Activated T-cell treated with anti-CD3 and anti-CD28 coated beads, Interleukin-2, amount 50 U/mL, for 4 hours (primary cell): ENCODE results near the gene MAP3K15. TPM values are rescaled to one million over a fixed set of nuclear protein-coding genes. Genes with fewer than 3 reads are reported as not detected.
A peak's percentile ranks its signal among the peaks of the same experiment; 100 is the strongest.

Source experiments
- ATAC-seq, 2 donors: fragments of 200-7000 bp; cut with Tn5 transposase; one replicate each; pipeline ENCODE4 v1.10.0; 2021
- DNase-seq: peaks from one replicate; pipeline ENCODE4 v3.0.0-alpha.2; 2020
- H3K27me3 Mint-ChIP-seq: one replicate; pipeline ENCODE4 v1.8.0; 2021; ENCODE audit warnings: low read depth, mixed read lengths
- H3K36me3 Mint-ChIP-seq: one replicate; pipeline ENCODE4 v1.8.0; 2022; ENCODE audit warnings: mixed read lengths; ENCODE audit not compliant: insufficient read depth
- H3K4me1 Mint-ChIP-seq: one replicate; pipeline ENCODE4 v1.8.0; 2021; ENCODE audit warnings: low read depth, mixed read lengths
- H3K4me3 Mint-ChIP-seq: one replicate; pipeline ENCODE4 v1.8.0; 2021; ENCODE audit warnings: mild to moderate bottlenecking, moderate library complexity, mixed read lengths
- H3K9me3 Mint-ChIP-seq: one replicate; pipeline ENCODE4 v1.8.0; 2021; ENCODE audit warnings: mixed read lengths
- total RNA-seq, 3 donors: library from RNA; stranded (reverse); gene quantifications; one replicate each; pipeline ENCODE4 v1.2.1, GENCODE V29; 2021

MAP3K15 gene
- total RNA-seq, 3 donors from 2014 or later = 0.15 TPM; not detected in 2

DNA sequence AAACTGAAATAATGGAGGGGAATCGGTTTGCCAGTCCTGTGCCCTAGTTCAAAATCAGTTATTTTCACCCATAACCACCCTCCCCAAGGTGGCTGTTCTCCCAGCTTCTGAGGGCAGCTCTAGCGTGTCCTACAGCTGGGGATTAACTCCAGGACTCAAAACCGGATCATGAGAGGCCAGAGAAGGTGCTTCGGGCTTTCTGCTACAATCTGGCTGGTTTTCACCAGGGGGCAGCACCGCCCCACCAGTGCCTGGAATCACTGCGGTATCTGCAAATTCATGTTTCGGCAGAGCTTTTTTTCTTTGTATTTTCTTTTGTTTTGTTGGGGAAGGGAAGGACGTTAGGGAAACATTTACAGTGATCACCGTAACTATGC lies 143.2 kb downstream of the MAP3K15 start:
- peak; percentile 78 to 87 for ATAC-seq
- Mint-ChIP-seq H3K36me3 (no peaks in the 10 kb centered on the region), H3K4me3 (peak overlapping the region; percentile 88), H3K9me3 (no peaks in the 10 kb centered on the region), H3K27me3 (no peaks in the 10 kb centered on the region), H3K4me1 (peaks cover 5% of the 10 kb centered on the region)
- peak; percentile 48 for DNase-seq

DNA sequence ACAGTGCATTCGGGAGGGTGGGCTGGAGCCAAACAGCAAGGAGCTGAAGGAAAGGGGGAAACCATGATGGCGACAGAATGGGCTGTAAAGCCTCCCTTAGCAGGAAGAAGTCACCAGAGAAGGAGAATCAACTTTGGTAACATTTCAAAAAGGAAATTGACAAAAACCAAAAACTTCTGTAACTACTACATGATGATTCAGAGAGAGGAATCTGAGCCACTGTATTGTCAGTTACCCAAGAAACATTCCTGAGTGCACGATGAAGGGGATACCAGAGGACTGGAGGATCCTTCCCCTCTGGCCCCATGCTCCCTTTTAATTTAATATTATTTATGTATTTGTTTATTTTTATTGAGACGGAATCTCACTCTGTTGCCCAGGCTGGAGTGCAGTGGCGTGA lies 145.2 kb downstream of the MAP3K15 start:
- Mint-ChIP-seq H3K4me1 (peaks cover 5% of the 10 kb centered on the region), H3K27me3 (no peaks in the 10 kb centered on the region), H3K9me3 (no peaks in the 10 kb centered on the region), H3K36me3 (peaks cover 4% of the 10 kb centered on the region), H3K4me3 (no peak overlapping the region)
- ATAC-seq (no peak), DNase-seq (no peak)

- no peak for ATAC-seq
- peaks cover 5% of the 10 kb centered on the region for H3K4me1 Mint-ChIP-seq
- no peaks in the 10 kb centered on the region for H3K9me3 Mint-ChIP-seq
- H3K36me3 Mint-ChIP-seq = peaks cover 4% of the 10 kb centered on the region
- no peaks in the 10 kb centered on the region for H3K27me3 Mint-ChIP-seq
- no peak for DNase-seq
- no peak overlapping the region for H3K4me3 Mint-ChIP-seq
Observed at GRCh38 chrX:19368576-19368975, 146.7 kb downstream of the MAP3K15 start.

GRCh38 chrX:19361701-19362100 lies 153.6 kb downstream of the MAP3K15 start:
- H3K4me1 Mint-ChIP-seq = no peaks in the 10 kb centered on the region
- H3K27me3 Mint-ChIP-seq = no peaks in the 10 kb centered on the region
- ATAC-seq (no peak), DNase-seq (no peak)
- peaks cover 15% of the 10 kb centered on the region for H3K36me3 Mint-ChIP-seq
- no peak overlapping the region for H3K4me3 Mint-ChIP-seq
- H3K9me3 Mint-ChIP-seq = no peaks in the 10 kb centered on the region

GRCh38 chrX:19360903-19361302 lies 154.4 kb downstream of the MAP3K15 start:
- no peak for ATAC-seq
- DNase-seq = no peak
- H3K4me3 Mint-ChIP-seq = no peak overlapping the region
- no peaks in the 10 kb centered on the region for H3K27me3 Mint-ChIP-seq
- no peaks in the 10 kb centered on the region for H3K9me3 Mint-ChIP-seq
- H3K4me1 Mint-ChIP-seq = no peaks in the 10 kb centered on the region
- peaks cover 18% of the 10 kb centered on the region for H3K36me3 Mint-ChIP-seq

GRCh38 chrX:19358521-19358920 lies 156.8 kb downstream of the MAP3K15 start:
- no peaks in the 10 kb centered on the region for H3K9me3 Mint-ChIP-seq
- no peak overlapping the region for H3K4me3 Mint-ChIP-seq
- ATAC-seq (no peak), DNase-seq (no peak)
- peaks cover 20% of the 10 kb centered on the region for H3K36me3 Mint-ChIP-seq
- no peaks in the 10 kb centered on the region for H3K4me1 Mint-ChIP-seq
- no peaks in the 10 kb centered on the region for H3K27me3 Mint-ChIP-seq

DNA sequence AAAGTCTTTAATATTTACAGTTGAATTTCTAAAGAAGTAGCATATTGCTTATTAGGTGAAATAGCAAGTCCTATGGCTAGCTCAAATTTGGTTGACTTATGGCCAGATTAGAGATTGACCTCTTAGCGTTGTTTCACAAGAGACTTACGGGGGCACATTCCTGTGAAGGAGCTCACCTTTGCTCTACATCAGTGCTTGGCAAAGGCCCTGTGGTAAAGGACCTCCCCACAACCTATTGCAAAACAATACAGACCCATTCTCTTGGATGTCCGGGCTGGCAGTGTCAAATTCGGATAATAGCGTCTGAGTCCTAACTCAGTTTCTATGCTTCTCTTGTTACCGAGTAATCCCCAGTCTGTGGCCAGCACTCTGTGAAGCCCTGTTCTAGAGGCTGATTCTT lies 160.7 kb downstream of the MAP3K15 start:
- H3K9me3 Mint-ChIP-seq = no peaks in the 10 kb centered on the region
- ATAC-seq = no peak
- H3K36me3 Mint-ChIP-seq = peaks cover 27% of the 10 kb centered on the region
- H3K4me3 Mint-ChIP-seq = no peak overlapping the region
- no peak for DNase-seq
- no peaks in the 10 kb centered on the region for H3K27me3 Mint-ChIP-seq
- peaks cover 15% of the 10 kb centered on the region for H3K4me1 Mint-ChIP-seq

- DNase-seq (no peak), ATAC-seq (peak; percentile 46 to 50)
- Mint-ChIP-seq H3K4me3 (peak overlapping the region; percentile 8), H3K27me3 (no peaks in the 10 kb centered on the region), H3K9me3 (no peaks in the 10 kb centered on the region), H3K36me3 (peaks cover 11% of the 10 kb centered on the region), H3K4me1 (peaks cover 22% of the 10 kb centered on the region)
Observed at GRCh38 chrX:19350941-19351384, 164.3 kb downstream of the MAP3K15 start.

DNA sequence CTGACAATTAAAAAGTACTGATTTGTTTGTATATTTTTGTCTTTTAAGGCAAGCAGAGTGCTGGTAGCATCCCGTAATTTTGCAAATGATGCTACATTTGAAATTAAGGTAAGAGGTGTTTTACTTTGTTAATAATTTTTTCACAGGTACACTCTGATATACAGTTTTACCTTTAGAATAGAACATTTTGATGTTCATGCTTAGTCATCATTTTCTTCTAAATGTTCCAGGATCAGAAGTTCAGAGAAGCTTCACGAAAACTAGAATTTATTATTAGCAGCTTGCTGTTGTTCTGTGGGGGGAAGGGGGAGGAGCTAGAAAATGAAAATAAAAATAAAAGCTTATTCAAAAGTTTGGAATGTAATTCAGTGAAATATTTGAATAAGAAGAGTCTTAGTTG lies 166.0 kb downstream of the MAP3K15 start:
- Mint-ChIP-seq H3K4me3 (no peak overlapping the region), H3K4me1 (peaks cover 28% of the 10 kb centered on the region), H3K9me3 (no peaks in the 10 kb centered on the region), H3K36me3 (peaks cover 9% of the 10 kb centered on the region), H3K27me3 (no peaks in the 10 kb centered on the region)
- no peak for ATAC-seq
- no peak for DNase-seq

GRCh38 chrX:19347916-19348315 lies 167.4 kb downstream of the MAP3K15 start:
- DNase-seq = no peak
- ATAC-seq = no peak
- Mint-ChIP-seq H3K4me1 (peaks cover 32% of the 10 kb centered on the region), H3K36me3 (peaks cover 9% of the 10 kb centered on the region), H3K4me3 (no peak overlapping the region), H3K9me3 (no peaks in the 10 kb centered on the region), H3K27me3 (no peaks in the 10 kb centered on the region)

GRCh38 chrX:19344661-19345060 lies 170.6 kb downstream of the MAP3K15 start:
- Mint-ChIP-seq H3K4me3 (peak overlapping the region; percentile 85), H3K4me1 (peaks cover 18% of the 10 kb centered on the region), H3K36me3 (no peaks in the 10 kb centered on the region), H3K9me3 (no peaks in the 10 kb centered on the region), H3K27me3 (no peaks in the 10 kb centered on the region)
- no peak for DNase-seq
- ATAC-seq = no peak

DNA sequence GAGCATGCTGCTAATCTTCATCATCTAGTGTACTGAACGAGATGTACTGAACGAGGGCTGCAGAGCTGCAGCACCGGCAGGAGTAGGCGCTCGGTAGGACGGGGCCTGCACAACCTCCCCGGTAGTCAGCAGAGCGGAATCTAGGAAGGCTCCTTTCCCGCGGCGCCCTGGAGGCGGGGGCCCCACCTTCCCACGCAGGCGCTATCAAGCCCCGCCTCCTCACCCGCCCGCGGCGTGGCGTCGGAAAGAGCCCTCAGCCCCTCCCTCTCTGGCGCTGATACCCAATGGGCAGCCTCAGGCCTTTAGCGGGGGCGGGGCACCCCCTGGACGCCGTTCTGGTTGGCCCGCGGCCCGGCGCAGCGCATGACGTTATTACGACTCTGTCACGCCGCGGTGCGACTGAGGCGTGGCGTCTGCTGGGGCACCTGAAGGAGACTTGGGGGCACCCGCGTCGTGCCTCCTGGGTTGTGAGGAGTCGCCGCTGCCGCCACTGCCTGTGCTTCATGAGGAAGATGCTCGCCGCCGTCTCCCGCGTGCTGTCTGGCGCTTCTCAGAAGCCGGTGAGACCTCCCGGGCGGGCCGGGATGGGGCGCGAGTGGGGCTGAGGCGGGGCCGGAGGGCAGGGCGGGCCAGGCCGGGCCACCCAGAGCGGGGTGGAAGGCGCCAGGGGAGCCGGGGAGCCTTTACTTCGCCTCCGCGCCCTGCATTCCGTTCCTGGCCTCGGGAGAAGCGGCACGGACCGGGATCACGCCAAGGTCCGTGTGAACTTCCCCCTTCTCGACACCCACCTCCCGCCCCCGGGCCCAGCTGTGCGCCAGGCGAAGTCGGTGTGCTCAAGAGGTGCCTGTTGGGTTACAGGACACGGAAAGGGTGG lies 171.5 kb downstream of the MAP3K15 start, which contains the start of gene PDHA1:
Gene PDHA1 (plus strand): TSS at position 393 of the 874 bp plus-strand sequence. CDS start 111 bp downstream, at position 504.
- Mint-ChIP-seq H3K4me3 (peak within 1 kb of the TSS; percentile 85), H3K27me3 (no peaks in the 10 kb centered on the region), H3K36me3 (no peaks in the 10 kb centered on the region), H3K4me1 (peaks cover 18% of the 10 kb centered on the region), H3K9me3 (no peaks in the 10 kb centered on the region)
- peak; percentile 87 for DNase-seq
- peak; percentile 97 to 98 for ATAC-seq

DNA sequence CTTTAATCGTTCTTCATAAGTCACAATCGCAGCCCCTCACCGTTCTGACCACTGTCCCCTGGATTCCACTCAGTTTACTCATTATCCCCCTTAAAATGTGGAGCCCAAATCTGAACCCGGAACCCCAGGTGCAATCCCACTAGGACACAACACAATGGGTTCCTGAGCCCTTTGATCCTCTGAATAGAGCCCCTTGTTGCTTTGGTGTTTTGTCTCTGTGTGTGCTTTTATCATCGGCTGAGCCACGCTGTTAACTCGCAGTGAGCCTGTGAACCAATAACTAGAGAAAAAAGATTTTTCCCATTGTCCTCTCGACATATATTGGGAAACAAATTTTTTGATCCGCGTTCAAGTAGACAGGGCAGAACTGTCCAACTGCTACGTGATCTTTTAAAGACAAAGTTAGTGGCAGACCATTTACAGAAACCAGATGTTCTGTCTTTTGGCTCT lies 172.2 kb downstream of the MAP3K15 start:
- peaks cover 18% of the 10 kb centered on the region for H3K4me1 Mint-ChIP-seq
- no peak for DNase-seq
- H3K36me3 Mint-ChIP-seq = no peaks in the 10 kb centered on the region
- H3K27me3 Mint-ChIP-seq = no peaks in the 10 kb centered on the region
- peak overlapping the region; percentile 85 for H3K4me3 Mint-ChIP-seq
- no peak for ATAC-seq
- H3K9me3 Mint-ChIP-seq = no peaks in the 10 kb centered on the region

DNA sequence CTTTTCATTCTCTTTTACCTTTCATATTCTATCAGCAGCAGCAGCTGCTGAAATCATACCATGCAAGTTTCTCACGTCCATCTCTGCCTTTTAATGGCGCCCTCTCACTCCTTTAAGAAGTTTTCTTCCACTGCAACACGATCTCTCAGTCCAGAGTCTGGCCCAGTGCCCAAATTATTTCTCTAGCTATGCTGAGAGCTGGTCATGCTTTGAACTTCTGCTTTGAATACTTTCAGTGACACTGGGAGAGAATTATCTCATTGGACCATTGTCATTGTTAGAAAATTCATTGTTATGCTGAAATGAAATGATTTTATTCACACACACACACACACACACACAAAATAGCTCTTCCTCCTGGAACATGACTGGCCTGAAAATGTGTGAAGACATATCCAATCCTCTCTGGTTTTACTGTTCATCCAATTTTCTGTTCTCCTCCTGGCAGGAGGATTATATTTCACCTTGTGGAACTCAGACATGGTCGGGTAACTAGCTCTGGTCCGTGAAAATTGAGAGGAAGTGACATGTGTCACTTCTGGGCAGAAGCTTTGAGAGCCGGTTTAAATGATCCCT lies 172.9 kb downstream of the MAP3K15 start:
- H3K27me3 Mint-ChIP-seq = no peaks in the 10 kb centered on the region
- H3K4me3 Mint-ChIP-seq = no peak overlapping the region

More for the DNA sequence above, 172.9 kb downstream of the MAP3K15 start:
- no peaks in the 10 kb centered on the region for H3K9me3 Mint-ChIP-seq
- no peak for ATAC-seq
- DNase-seq = no peak
- no peaks in the 10 kb centered on the region for H3K36me3 Mint-ChIP-seq
- H3K4me1 Mint-ChIP-seq = peaks cover 13% of the 10 kb centered on the region
